Heart right ventricle (tissue), 16 donors: ENCODE results near the gene AMDHD2. TPM values are rescaled to one million over a fixed set of nuclear protein-coding genes. Genes with fewer than 3 reads are reported as not detected.

Experiments
- ATAC-seq, 8 donors: fragments of 200-7000 bp; cut with Tn5 transposase; one replicate each; pipeline ENCODE4 v1.9.1; 2020; ENCODE audit warnings: mild to moderate bottlenecking in 8 of 8, moderate library complexity in 8 of 8, moderate number of reproducible peaks in 1 of 8
- DNase-seq, 2 donors: peaks; one replicate each; pipeline ENCODE4 v3.0.0-alpha.2; 2020
- H3K27ac ChIP-seq, 10 donors: fragments of 200-600 bp; sonication (generic) in 2 of 10; one replicate each; pipeline versions ENCODE4 v1.5.0 to v1.8.0; 2020 to 2022; ENCODE audit warnings: mild to moderate bottlenecking in 3 of 10
- H3K27me3 ChIP-seq, 7 donors: fragments of 200-600 bp; one replicate each; pipeline ENCODE4 v1.8.0; 2021 to 2022; ENCODE audit warnings: mild to moderate bottlenecking in 2 of 7
- H3K36me3 ChIP-seq, 9 donors: fragments of 200-600 bp; sonication (generic) in 1 of 9; one replicate each; pipeline versions ENCODE4 v1.5.0 to v1.8.0; 2020 to 2022; ENCODE audit warnings: mild to moderate bottlenecking in 2 of 9
- H3K4me1 ChIP-seq, 9 donors: fragments of 200-600 bp; sonication (generic) in 1 of 9; one replicate each; pipeline versions ENCODE4 v1.5.0 to v1.8.0; 2020 to 2022; ENCODE audit warnings: mild to moderate bottlenecking in 4 of 9
- H3K4me3 ChIP-seq, 10 donors: fragments of 200-600 bp; sonication (generic) in 2 of 10; one replicate each; pipeline versions ENCODE4 v1.5.0 to v1.8.0; 2020 to 2022; ENCODE audit warnings: mild to moderate bottlenecking in 7 of 10, moderate library complexity in 2 of 10
- H3K9me3 ChIP-seq, 11 donors: fragments of 200-600 bp in 10 of 11; sonication (generic) in 2 of 11; one replicate each; pipeline versions ENCODE4 v1.5.0 to v1.8.0; 2013 to 2022; ENCODE audit warnings: mild to moderate bottlenecking in 2 of 11, control low read depth in 1 of 11, moderate library complexity in 1 of 11
- WGBS, 2 donors: extraction: QIAGEN DNeasy Blood & Tissue Kit; methylation state at CpG; one replicate each; pipeline ENCODE4 v1.1.7; 2013; ENCODE audit warnings: inconsistent platforms in 1 of 2; 5-methylcytosine and 5-hydroxymethylcytosine counted together
- intact Hi-C, 10 donors: fragments of 100-400 bp; cut with DNase I; formaldehyde crosslinking; loops; one replicate each; pipeline versions ENCODE4 v1.11.1 to v1.14.2; 2022
- polyA plus RNA-seq, 2 donors: library from polyadenylated mRNA; stranded (reverse); fragments of 200-250 nt; gene quantifications; one replicate each; pipeline ENCODE4 v1.2.3, GENCODE V29; 2013
- total RNA-seq, 10 donors: library from RNA; stranded (reverse); fragmentation: NEBNext Ultra II Directional in 3 of 10; extraction: Animal tissue kit (Norgen Biotek cat#: 25700) in 3 of 10; gene quantifications; one replicate each; pipeline versions ENCODE4 v1.2.1 to v1.2.4, GENCODE V29; 2021 to 2023
- TF ChIP-seq, protein P1 (sequence below), 9 donors: fragments of 200-600 bp; sonication (generic) in 2 of 9; IDR thresholded peaks; one replicate each; pipeline versions ENCODE4 v1.5.0 to v1.8.0; 2021 to 2022; ENCODE audit warnings: antibody characterized with exemption in 9 of 9, mild to moderate bottlenecking in 5 of 9, moderate library complexity in 1 of 9
- donor health status: Arrhythmogenic right ventricular cardiomyopathy.
- donor health status: ischemic (EF 13 %, LVEDD 7.1; RV severe dilation, severe dysfunction).
- donor health status: healthy with polysubstance abuse.
- donor health status: DM: no; HTN: yes; CAD: no.
- donor health status: DM: no; HTN: no; CAD: no.
- donor health status: ischemic (EF 25% LVEDD 6.9; RV normal size, moderate dysfunction).
- donor health status: ischemic (EF 25% LVEDD 5.7; RV mildly dilated, moderate dysfunction).
- donor health status: healthy.
- donor health status: DM: yes; HTN: yes; CAD: no.
- donor health status: Ischemic cardiomyopathy.
- donor health status: ischemic (EF 35%, LVEDD 5.7; RV mildly dilated, moderate dysfunction).
- donor health status: nonischemic (EF 11% LVEDD 7.7; RV severe dilation, severe dysfunction).
- donor health status: DM: yes; HTN: yes; CAD: no.
- donor health status: PGD.
- donor health status: ischemic (EF 29% LVEDD 5.4; RV normal size, mild dysfunction).
- donor health status: nonischemic (EF 23%, LVEDD 6.1; RV moderate dilation, normal function).

AMDHD2 gene
- total and polyA plus RNA-seq, 12 donors, result 7.1 to 20.8 (median 10.4) TPM

DNA sequence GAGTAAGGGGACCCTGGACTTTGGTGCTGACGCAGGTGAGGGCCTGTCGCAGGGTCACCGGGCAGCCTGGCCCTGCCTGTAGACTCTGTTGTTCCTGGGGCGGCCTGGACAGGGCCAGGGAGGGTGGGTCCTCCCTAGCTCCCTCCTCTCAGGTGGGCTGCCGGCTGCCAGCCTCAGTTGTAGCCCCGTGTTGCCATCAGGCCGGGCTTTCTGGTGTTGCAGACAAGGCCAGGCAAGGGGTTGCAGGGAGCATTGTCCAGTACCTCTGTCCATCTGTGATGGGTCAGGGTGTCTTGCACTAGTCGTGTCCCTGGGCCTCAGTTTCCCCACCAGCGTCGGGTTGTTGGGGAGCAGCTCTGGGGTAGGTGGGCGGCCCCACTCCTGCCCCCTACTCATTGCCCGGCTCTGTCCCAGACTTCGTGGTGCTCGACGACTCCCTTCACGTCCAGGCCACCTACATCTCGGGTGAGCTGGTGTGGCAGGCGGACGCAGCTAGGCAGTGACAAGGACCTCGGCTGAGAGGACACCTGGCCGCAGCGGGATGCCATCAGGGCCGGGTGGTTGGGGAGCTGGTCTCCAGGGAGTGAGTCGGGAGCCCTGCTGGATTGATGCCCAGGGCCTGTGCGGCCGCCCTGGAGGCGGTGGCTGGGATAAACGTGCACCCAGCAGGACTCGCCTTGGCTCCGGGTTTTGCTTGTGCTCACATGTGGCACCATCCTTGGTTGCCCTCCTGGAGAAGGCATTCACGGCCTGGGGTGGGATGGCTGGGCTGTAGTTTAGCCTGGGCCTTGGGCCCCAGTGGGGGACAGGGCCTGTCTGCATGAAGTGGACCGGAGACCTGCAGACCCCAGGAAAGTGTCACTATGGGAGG lies 9.1 kb downstream of the AMDHD2 start:
- intact Hi-C loops, result no loop called here
- WGBS, 2 donors, result 90% methylated on average over 32 of the region's 32 CpGs
- H3K9me3 ChIP-seq, result no peaks in the 10 kb centered on the region
- DNase-seq, result peak in 1 of 2 donors; percentile 18
- H3K4me1 ChIP-seq, result peaks cover 0 to 23% (median 12%) of the 10 kb centered on the region in 9 donors
- no peak for ATAC-seq
- TF ChIP-seq, protein P1, sequence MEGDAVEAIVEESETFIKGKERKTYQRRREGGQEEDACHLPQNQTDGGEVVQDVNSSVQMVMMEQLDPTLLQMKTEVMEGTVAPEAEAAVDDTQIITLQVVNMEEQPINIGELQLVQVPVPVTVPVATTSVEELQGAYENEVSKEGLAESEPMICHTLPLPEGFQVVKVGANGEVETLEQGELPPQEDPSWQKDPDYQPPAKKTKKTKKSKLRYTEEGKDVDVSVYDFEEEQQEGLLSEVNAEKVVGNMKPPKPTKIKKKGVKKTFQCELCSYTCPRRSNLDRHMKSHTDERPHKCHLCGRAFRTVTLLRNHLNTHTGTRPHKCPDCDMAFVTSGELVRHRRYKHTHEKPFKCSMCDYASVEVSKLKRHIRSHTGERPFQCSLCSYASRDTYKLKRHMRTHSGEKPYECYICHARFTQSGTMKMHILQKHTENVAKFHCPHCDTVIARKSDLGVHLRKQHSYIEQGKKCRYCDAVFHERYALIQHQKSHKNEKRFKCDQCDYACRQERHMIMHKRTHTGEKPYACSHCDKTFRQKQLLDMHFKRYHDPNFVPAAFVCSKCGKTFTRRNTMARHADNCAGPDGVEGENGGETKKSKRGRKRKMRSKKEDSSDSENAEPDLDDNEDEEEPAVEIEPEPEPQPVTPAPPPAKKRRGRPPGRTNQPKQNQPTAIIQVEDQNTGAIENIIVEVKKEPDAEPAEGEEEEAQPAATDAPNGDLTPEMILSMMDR (IDR thresholded peaks at IDR 0.05), result no peak
- peaks cover 0 to 62% (median 12%) of the 10 kb centered on the region in 9 donors for H3K36me3 ChIP-seq
- no peaks in the 10 kb centered on the region for H3K27me3 ChIP-seq
- H3K27ac ChIP-seq, result no peak overlapping the region
- no peak overlapping the region for H3K4me3 ChIP-seq

DNA sequence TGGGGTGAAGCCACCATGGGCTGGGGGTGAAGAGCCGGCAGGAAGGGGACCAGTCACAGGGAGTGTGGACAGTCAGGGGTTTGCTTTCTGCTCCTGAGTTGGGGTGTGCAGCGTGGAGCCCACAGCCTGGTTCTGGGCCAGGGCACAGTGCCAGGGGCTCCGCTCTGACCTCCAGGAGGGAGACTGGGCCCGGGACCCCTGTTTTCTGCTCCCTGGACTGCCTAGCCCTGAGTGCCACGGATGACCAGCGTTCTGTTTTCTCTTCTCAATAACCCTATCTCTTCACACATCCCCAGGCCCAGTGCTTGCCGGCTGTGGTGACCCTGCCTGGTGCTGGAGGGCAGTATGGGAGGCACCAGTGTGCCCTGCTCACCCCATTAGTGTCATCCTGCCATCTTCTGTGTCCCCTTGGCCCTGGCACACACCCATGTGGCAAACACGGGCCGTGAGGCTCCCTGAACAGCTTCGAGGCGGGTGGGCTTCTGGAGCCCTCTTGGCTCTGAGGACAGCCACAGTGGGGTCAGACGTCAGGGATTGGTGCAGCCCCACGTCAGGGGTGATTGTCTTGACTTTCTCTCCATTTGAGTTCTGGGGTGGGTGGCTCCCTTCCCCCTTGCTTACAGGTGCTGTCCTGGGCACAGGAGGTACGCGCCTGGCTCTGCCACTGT lies 9.9 kb downstream of the AMDHD2 start:
- 89 to 93% methylated on average over 14 to 15 of the region's 15 CpGs for WGBS, 2 donors
- TF ChIP-seq, protein P1 (IDR thresholded peaks at IDR 0.05), result no peak
- peaks cover 0 to 54% (median 11%) of the 10 kb centered on the region in 9 donors for H3K36me3 ChIP-seq
- no peak overlapping the region for H3K4me3 ChIP-seq
- no peaks in the 10 kb centered on the region for H3K27me3 ChIP-seq
- H3K9me3 ChIP-seq, result no peaks in the 10 kb centered on the region
- peaks cover 0 to 23% (median 12%) of the 10 kb centered on the region in 9 donors for H3K4me1 ChIP-seq
- intact Hi-C loops, result no loop called here
- DNase-seq (no peak), ATAC-seq (no peak)
- H3K27ac ChIP-seq, result no peak overlapping the region

DNA sequence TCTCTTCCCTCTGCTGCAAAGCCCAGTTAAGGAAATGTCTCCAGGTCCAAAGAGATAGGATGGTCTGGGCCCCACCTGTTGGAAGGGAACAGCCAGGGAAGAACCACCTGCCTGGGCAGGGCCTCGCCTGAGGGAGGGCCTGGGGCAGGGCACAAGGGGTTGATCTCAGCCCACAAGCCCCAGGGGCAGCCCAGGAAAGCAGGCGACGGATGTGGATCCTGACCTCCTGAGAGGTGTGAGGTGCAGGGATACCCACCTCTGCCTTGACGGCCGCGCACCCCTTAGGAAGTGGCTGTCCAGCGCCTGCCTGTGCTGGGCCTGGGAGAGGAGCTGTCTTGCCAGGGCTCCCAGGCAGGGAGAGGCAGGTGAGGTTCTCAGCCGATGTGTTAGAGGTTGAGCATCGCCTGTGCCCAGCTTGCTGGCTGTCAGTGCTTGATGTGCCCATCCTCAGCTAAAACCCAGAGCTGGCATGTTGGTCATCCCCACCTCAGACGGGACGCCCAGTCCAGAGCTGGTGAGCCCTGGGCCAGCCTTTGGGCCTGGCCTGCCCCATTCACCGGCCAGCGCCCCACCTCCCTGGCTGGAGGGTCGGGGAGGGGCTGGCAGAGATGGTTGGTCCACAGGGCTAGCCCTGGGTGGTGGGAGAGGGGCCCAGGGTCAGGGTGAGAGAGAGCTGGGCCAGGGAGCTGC lies 10.6 kb downstream of the AMDHD2 start:
- ATAC-seq (no peak), DNase-seq (no peak)
- peak overlapping the region in 5 of 10 donors; percentile 66 to 77 (median 70) for H3K4me3 ChIP-seq
- no peaks in the 10 kb centered on the region for H3K27me3 ChIP-seq
- intact Hi-C loops, result no loop called here
- peaks cover 0 to 48% (median 11%) of the 10 kb centered on the region in 9 donors for H3K36me3 ChIP-seq
- 85 to 91% methylated on average over 14 of the region's 14 CpGs for WGBS, 2 donors
- H3K27ac ChIP-seq, result peak overlapping the region in 9 of 10 donors; percentile 78 to 94 (median 85)
- H3K4me1 ChIP-seq, result peaks cover 0 to 26% (median 12%) of the 10 kb centered on the region in 9 donors
- H3K9me3 ChIP-seq, result no peaks in the 10 kb centered on the region
- TF ChIP-seq, protein P1 (IDR thresholded peaks at IDR 0.05), result no peak

DNA sequence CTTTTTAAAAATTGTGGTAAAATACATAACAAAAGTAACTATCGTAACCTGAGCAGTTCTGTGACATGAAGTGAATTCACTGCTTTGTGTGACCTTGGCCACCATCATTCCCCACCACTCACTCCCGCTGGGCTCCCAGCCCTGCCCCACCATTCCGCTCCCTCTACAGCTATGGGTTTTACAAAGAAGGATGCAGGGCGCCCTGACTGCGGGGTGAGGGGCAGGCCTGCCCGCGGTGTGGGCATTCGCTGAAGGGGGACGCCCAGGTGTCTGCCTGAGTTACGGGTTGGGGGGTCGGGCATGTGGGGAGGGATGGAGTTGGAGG lies 11.2 kb downstream of the AMDHD2 start, which contains the start of gene CEMP1:
CEMP1 (minus strand) TSS at position 38 of the 325 bp plus-strand sequence. CDS start 335 bp downstream, outside the sequence.
- WGBS, 2 donors, result 11 to 17% methylated on average over 11 of the region's 11 CpGs

More for the DNA sequence above, 11.2 kb downstream of the AMDHD2 start, which contains the start of gene CEMP1:
- H3K9me3 ChIP-seq, result no peaks in the 10 kb centered on the region
- TF ChIP-seq, protein P1 (IDR thresholded peaks at IDR 0.05), result no peak
- H3K4me3 ChIP-seq, result peak within 1 kb of the TSS; percentile 47 to 77 (median 66)
- ATAC-seq, result peak in 2 of 8 donors; percentile 0 to 3
- no peak for DNase-seq
- H3K27me3 ChIP-seq, result no peaks in the 10 kb centered on the region
- H3K4me1 ChIP-seq, result peaks cover 0 to 32% (median 12%) of the 10 kb centered on the region in 9 donors
- peak within 1 kb of the TSS; percentile 55 to 94 (median 86) for H3K27ac ChIP-seq
- peaks cover 0 to 42% (median 11%) of the 10 kb centered on the region in 9 donors for H3K36me3 ChIP-seq
- intact Hi-C loops, result no loop called here
